ENCODE measurements around the gene GCNT2.
"Not testable (repeated sequence)": the region's sequence is repeated elsewhere in the genome, so short reads cannot be mapped to it uniquely, and the experiment has no call there.

The GCNT2 gene

DNA sequence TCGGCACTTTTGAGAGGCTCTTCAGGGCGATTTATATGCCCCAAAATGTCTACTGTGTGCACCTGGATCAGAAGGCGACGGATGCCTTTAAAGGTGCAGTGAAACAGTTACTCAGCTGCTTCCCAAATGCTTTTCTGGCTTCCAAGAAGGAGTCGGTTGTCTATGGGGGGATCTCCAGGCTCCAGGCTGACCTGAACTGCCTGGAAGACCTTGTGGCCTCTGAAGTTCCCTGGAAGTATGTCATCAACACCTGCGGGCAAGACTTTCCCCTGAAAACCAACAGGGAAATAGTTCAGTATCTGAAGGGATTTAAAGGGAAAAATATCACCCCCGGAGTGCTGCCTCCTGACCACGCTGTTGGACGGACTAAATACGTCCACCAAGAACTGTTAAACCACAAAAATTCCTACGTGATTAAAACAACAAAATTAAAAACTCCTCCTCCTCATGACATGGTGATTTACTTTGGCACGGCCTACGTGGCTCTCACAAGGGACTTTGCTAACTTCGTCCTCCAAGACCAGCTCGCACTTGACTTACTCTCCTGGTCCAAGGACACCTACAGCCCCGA, 8.2 kb downstream of the GCNT2 start:
- peaks cover 14% of the 10 kb centered on the region for H3K36me3 Mint-ChIP-seq
- peak overlapping the region; percentile 90 for H3K4me3 Mint-ChIP-seq
- no peaks in the 10 kb centered on the region for H3K9me3 Mint-ChIP-seq
- no peaks in the 10 kb centered on the region for H3K27me3 Mint-ChIP-seq
- peak overlapping the region; percentile 97 for H3K27ac Mint-ChIP-seq
- peaks cover 57% of the 10 kb centered on the region for H3K4me1 Mint-ChIP-seq
- no peak for ATAC-seq

GRCh38 chr6:10529828-10530374, 8.8 kb downstream of the GCNT2 start:
- peak overlapping the region; percentile 90 for H3K4me3 Mint-ChIP-seq
- H3K4me1 Mint-ChIP-seq = peaks cover 57% of the 10 kb centered on the region

DNA sequence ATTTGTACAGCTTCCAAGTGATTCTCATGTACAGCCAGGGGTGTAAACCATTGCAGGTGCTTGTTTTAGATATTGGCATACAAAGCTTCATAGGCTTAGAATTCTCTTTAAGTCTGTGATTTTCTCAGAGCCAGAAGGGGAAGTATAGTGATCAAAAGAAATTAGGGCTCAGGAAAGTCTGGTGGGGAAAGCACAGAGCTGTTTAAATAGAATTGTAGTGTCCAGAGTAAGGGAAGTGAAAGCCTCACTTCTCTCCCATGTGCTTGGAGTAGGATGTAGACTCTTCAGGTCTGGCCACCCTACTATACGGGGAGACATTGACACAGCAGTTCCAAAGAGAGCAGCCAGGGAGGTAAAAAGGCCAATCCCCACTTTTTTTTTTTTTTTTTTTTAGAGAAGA, 10.4 kb downstream of the GCNT2 start:
- H3K36me3 Mint-ChIP-seq = peaks cover 14% of the 10 kb centered on the region
- peak; percentile 51 for ATAC-seq
- H3K4me1 Mint-ChIP-seq = peaks cover 66% of the 10 kb centered on the region
- H3K9me3 Mint-ChIP-seq = no peaks in the 10 kb centered on the region
- H3K4me3 Mint-ChIP-seq = peak overlapping the region; percentile 82
- peak overlapping the region; percentile 97 for H3K27ac Mint-ChIP-seq
- H3K27me3 Mint-ChIP-seq = no peaks in the 10 kb centered on the region

More at GRCh38 chr6:10529828-10530374, 8.8 kb downstream of the GCNT2 start:
- H3K9me3 Mint-ChIP-seq, H3K27me3 Mint-ChIP-seq, ATAC-seq: not testable (repeated sequence)
- Mint-ChIP-seq H3K36me3 (peaks cover 14% of the 10 kb centered on the region), H3K27ac (peak overlapping the region; percentile 97)

DNA sequence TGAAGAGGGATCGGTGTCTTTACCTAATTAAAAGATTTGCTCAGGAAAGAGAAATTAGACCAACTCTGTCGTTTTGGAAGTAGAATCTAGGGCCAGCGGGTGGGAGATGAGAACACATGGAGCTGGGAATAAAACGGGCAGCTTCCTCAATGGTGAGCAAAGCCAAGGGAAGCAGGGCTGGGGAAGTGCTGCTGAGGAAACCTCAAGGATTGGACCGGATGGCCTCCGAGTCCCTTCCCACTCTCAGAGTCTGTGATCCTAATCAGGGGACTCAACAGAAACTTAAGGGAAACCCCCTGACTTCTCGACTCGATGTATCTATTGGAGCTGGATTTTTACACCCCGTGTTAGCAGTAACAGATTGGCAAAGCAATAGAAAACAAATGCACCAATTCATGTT, 10.8 kb downstream of the GCNT2 start:
- no peaks in the 10 kb centered on the region for H3K9me3 Mint-ChIP-seq
- ATAC-seq = no peak
- H3K27me3 Mint-ChIP-seq = no peaks in the 10 kb centered on the region
- peak overlapping the region; percentile 97 for H3K27ac Mint-ChIP-seq
- peaks cover 14% of the 10 kb centered on the region for H3K36me3 Mint-ChIP-seq
- peaks cover 69% of the 10 kb centered on the region for H3K4me1 Mint-ChIP-seq
- peak overlapping the region; percentile 82 for H3K4me3 Mint-ChIP-seq

GRCh38 chr6:10532392-10532791, 11.2 kb downstream of the GCNT2 start:
- no peak for ATAC-seq
- Mint-ChIP-seq H3K36me3 (peaks cover 14% of the 10 kb centered on the region), H3K4me1 (peaks cover 73% of the 10 kb centered on the region), H3K27ac (peak overlapping the region; percentile 97), H3K27me3 (no peaks in the 10 kb centered on the region), H3K9me3 (no peaks in the 10 kb centered on the region), H3K4me3 (peak overlapping the region; percentile 82)

GRCh38 chr6:10534419-10534762, 13.2 kb downstream of the GCNT2 start:
- peak; percentile 79 for ATAC-seq
- H3K4me3 Mint-ChIP-seq = peak overlapping the region; percentile 86

DNA sequence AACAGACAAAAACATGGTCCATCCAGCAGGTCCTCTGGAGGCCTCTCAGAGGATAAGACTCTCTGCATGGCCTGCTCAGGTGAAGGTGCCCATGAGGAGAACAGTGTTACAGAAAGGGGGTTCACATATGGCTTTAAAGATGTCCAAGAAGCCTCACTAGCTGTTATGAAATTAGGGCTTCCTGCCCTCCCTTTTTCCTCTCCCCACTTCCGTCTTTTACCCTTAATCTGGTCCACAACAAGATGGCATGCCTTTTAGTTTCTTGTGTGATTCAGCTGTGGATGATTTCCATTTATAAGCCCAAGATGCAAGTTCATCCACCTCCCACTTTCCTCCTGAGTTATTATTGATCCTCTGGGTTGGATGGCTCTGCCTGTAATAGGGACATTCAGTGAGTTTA, 14.0 kb downstream of the GCNT2 start:
- H3K36me3 Mint-ChIP-seq = peaks cover 14% of the 10 kb centered on the region

More at GRCh38 chr6:10534419-10534762, 13.2 kb downstream of the GCNT2 start:
- peaks cover 71% of the 10 kb centered on the region for H3K4me1 Mint-ChIP-seq
- peak overlapping the region; percentile 97 for H3K27ac Mint-ChIP-seq
- H3K36me3 Mint-ChIP-seq = peaks cover 14% of the 10 kb centered on the region
- no peaks in the 10 kb centered on the region for H3K9me3 Mint-ChIP-seq
- no peaks in the 10 kb centered on the region for H3K27me3 Mint-ChIP-seq

GRCh38 chr6:10537726-10538125, 16.6 kb downstream of the GCNT2 start:
- H3K27me3 Mint-ChIP-seq = no peaks in the 10 kb centered on the region
- H3K36me3 Mint-ChIP-seq = peaks cover 15% of the 10 kb centered on the region
- ATAC-seq = no peak
- peaks cover 4% of the 10 kb centered on the region for H3K9me3 Mint-ChIP-seq
- H3K4me1 Mint-ChIP-seq = peaks cover 79% of the 10 kb centered on the region
- H3K4me3 Mint-ChIP-seq = no peak overlapping the region
- peak overlapping the region; percentile 97 for H3K27ac Mint-ChIP-seq

More for the DNA sequence above, 14.0 kb downstream of the GCNT2 start:
- peak overlapping the region; percentile 86 for H3K4me3 Mint-ChIP-seq
- no peak for ATAC-seq
- peaks cover 79% of the 10 kb centered on the region for H3K4me1 Mint-ChIP-seq
- no peaks in the 10 kb centered on the region for H3K27me3 Mint-ChIP-seq
- no peaks in the 10 kb centered on the region for H3K9me3 Mint-ChIP-seq
- peak overlapping the region; percentile 97 for H3K27ac Mint-ChIP-seq

DNA sequence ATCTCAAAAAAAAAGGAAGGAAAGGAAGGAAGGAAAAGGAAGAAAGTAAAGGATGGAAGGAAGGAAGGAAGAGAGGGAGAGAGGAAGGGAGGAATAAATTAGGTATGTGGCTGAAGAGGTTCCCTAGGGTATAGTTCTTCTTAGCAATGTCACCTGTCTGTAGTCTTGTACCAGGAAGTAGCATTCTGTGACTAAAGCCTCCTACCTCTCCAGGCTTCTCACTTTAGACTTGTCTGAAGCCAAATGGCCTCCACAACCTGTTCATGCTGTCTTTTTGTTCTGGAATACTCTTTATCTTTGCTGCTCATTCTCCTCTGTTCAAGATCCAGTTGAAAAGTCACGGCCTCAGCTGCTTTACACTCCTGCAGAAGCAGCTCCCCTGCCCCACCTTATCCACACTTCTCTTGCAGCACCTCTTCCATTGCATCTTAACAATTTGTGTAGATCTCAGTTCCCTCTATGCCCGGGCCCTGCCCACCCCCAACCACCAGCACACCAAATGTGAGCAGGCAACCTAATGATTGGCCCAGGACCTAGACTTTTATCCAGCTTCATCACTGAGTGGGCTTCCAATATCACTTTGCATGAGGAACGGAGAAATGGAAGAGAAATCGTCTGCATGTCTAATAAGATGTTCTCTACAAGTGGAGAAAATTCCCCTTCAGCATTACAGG, 19.1 kb downstream of the GCNT2 start:
- ATAC-seq = peak; percentile 74
- Mint-ChIP-seq H3K27ac (peak overlapping the region; percentile 97), H3K36me3 (peaks cover 13% of the 10 kb centered on the region), H3K9me3 (peaks cover 4% of the 10 kb centered on the region), H3K27me3 (no peaks in the 10 kb centered on the region), H3K4me1 (peaks cover 57% of the 10 kb centered on the region), H3K4me3 (peak overlapping the region; percentile 35)

DNA sequence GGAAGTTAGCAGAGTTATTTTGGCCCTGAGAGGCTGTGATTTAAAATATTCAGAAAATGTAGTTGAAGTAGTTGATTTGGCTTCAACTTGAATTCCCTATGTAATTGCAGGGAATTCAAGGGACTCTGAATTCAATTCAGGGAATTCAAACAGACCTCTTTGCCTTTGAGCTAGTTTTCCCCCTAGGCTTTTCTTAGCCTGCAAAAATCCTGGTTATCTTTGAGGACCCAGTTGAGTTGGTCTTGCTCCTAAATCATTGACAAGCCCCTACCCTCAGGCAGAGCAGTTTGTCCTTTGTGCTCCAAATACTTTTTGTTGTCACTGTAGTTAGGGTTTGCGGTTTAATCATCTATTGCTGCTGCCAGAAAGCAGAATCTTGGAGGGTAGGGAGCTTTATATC, 20.4 kb downstream of the GCNT2 start:
- peaks cover 56% of the 10 kb centered on the region for H3K4me1 Mint-ChIP-seq
- peaks cover 13% of the 10 kb centered on the region for H3K36me3 Mint-ChIP-seq
- no peaks in the 10 kb centered on the region for H3K27me3 Mint-ChIP-seq
- no peak overlapping the region for H3K4me3 Mint-ChIP-seq
- no peak for ATAC-seq
- peaks cover 4% of the 10 kb centered on the region for H3K9me3 Mint-ChIP-seq
- H3K27ac Mint-ChIP-seq = peak overlapping the region; percentile 97

DNA sequence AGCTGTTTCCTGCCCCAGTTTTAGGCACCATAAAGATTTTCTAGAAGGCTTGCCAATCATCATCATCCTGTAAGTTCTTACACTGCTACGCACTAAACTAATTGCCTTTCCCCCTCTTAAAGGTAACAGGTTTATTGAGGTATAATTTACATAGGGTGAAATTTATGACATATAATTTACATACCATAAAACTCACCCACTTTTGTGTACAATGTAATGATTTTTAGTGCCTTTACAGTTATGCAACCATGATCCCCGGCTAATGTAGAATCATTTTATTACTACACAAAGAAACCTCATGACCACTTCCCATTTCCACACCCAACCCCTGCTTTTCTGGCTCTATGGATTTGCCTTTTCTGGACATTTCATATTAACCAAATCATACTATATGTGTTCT, 21.1 kb downstream of the GCNT2 start:
- no peaks in the 10 kb centered on the region for H3K27me3 Mint-ChIP-seq
- H3K4me3 Mint-ChIP-seq = no peak overlapping the region
- ATAC-seq = no peak
- no peak overlapping the region for H3K27ac Mint-ChIP-seq
- peaks cover 4% of the 10 kb centered on the region for H3K9me3 Mint-ChIP-seq
- H3K4me1 Mint-ChIP-seq = peaks cover 56% of the 10 kb centered on the region
- peaks cover 17% of the 10 kb centered on the region for H3K36me3 Mint-ChIP-seq

- no peak overlapping the region for H3K27ac Mint-ChIP-seq
- peaks cover 56% of the 10 kb centered on the region for H3K4me1 Mint-ChIP-seq
These were observed 22.3 kb downstream of the GCNT2 start for GRCh38 chr6:10543488-10543887.

GRCh38 chr6:10545482-10545881, 24.3 kb downstream of the GCNT2 start:
- no peak overlapping the region for H3K27ac Mint-ChIP-seq
- H3K36me3 Mint-ChIP-seq = peaks cover 28% of the 10 kb centered on the region
- H3K4me3 Mint-ChIP-seq = no peak overlapping the region
- ATAC-seq = no peak
- H3K9me3 Mint-ChIP-seq = peaks cover 4% of the 10 kb centered on the region
- no peaks in the 10 kb centered on the region for H3K27me3 Mint-ChIP-seq
- peaks cover 44% of the 10 kb centered on the region for H3K4me1 Mint-ChIP-seq

More at GRCh38 chr6:10543488-10543887, 22.3 kb downstream of the GCNT2 start:
- Mint-ChIP-seq H3K27me3 (no peaks in the 10 kb centered on the region), H3K4me3 (no peak overlapping the region), H3K9me3 (peaks cover 4% of the 10 kb centered on the region), H3K36me3 (peaks cover 21% of the 10 kb centered on the region)
- ATAC-seq = no peak

DNA sequence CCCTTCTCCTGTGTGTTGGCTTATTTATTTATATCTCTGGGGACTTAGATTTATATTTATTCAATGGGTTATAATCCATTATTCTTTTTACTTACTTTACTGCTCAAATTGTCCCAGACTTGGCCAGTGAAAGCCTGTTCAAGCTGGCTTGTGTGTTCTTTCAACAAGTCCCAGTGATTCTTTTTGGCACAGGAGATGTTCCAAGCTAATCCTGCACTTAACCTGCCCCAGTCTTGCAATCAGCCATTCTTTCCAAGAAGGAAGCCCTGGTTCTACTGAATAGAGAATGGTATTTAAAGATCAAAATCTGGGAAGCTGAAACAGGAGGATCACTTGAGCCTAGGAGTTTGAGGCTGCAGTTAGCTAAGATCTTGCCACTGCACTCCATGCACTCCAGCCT, 26.7 kb downstream of the GCNT2 start:
- H3K27ac Mint-ChIP-seq = no peak overlapping the region
- H3K4me3 Mint-ChIP-seq = no peak overlapping the region
- H3K27me3 Mint-ChIP-seq = no peaks in the 10 kb centered on the region
- peaks cover 31% of the 10 kb centered on the region for H3K4me1 Mint-ChIP-seq
- H3K9me3 Mint-ChIP-seq = no peaks in the 10 kb centered on the region
- peaks cover 23% of the 10 kb centered on the region for H3K36me3 Mint-ChIP-seq
- no peak for ATAC-seq

- H3K4me3 Mint-ChIP-seq = no peak overlapping the region
- no peaks in the 10 kb centered on the region for H3K9me3 Mint-ChIP-seq
- no peak overlapping the region for H3K27ac Mint-ChIP-seq
- peaks cover 39% of the 10 kb centered on the region for H3K36me3 Mint-ChIP-seq
- no peak for ATAC-seq
- H3K27me3 Mint-ChIP-seq = no peaks in the 10 kb centered on the region
- H3K4me1 Mint-ChIP-seq = peaks cover 50% of the 10 kb centered on the region
These were observed 29.6 kb downstream of the GCNT2 start for GRCh38 chr6:10550764-10551163.

DNA sequence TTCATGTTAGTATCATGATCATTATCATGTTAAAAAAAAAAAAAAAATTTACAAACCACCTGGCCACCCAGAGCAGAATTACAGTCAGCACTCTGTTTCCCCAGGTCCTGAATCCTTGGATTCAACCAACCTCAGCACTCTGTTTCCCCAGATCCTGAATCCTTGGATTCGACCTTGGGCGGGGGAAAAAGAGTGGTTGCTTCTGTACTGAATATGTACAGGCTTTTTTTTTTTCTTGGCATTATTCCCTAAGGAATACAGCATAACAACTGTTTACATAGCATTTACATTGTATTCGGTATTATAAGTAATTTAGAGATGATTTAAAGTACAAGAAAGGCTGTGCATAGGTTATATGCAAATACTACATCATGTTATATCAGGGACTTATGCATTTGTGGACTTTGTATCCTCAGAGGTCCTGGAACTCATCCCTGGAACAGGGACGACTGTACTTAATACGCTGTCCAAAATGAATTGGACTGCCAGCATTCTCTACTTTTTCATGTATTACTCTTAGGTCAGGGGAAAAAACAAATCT, 31.2 kb downstream of the GCNT2 start:
- Mint-ChIP-seq H3K4me3 (no peak overlapping the region), H3K4me1 (peaks cover 55% of the 10 kb centered on the region), H3K9me3 (no peaks in the 10 kb centered on the region), H3K27ac (no peak overlapping the region), H3K36me3 (peaks cover 49% of the 10 kb centered on the region), H3K27me3 (no peaks in the 10 kb centered on the region)
- ATAC-seq = no peak
